Adrenal gland (tissue), 12 donors: ENCODE measurements around the gene ORM2. TPM values are rescaled to one million over a fixed set of nuclear protein-coding genes. Genes with fewer than 3 reads are reported as not detected.

Experiments
- DNase-seq, 7 donors: peaks; one replicate each; pipeline ENCODE4 v3.0.0-alpha.2; 2019 to 2020
- H3K27ac ChIP-seq, 5 donors: fragments of 200-600 bp; sonication (generic) in 4 of 5; 1 replicate in 3 of 5; 2 replicates in 2 of 5; pipeline versions ENCODE4 v1.5.1 to v1.8.0; 2016 to 2020; ENCODE audit warnings: mild to moderate bottlenecking in 1 of 5
- H3K27me3 ChIP-seq: fragments of 200-600 bp; 2 replicates; pipeline ENCODE4 v1.8.0; 2021
- H3K36me3 ChIP-seq, 2 donors: fragments of 200-600 bp; replicated peaks in 1 of 2; 1 replicate in 1 of 2; 2 replicates in 1 of 2; pipeline versions ENCODE4 v1.5.1 to v1.8.0; 2018 to 2022
- H3K4me1 ChIP-seq, 2 donors: fragments of 200-600 bp; replicated peaks in 1 of 2; 1 replicate in 1 of 2; 2 replicates in 1 of 2; pipeline versions ENCODE4 v1.5.1 to v1.8.0; 2018 to 2021
- H3K4me3 ChIP-seq, 4 donors: fragments of 200-600 bp; sonication (generic) in 3 of 4; one replicate each; pipeline ENCODE4 v1.5.1; 2016 to 2018
- H3K9me3 ChIP-seq, 3 donors: fragments of 200-600 bp; sonication (generic) in 1 of 3; replicated peaks in 1 of 3; 1 replicate in 2 of 3; 2 replicates in 1 of 3; pipeline versions ENCODE4 v1.5.1 to v1.8.0; 2016 to 2021
- POLR2A ChIP-seq, 2 donors: fragments of 450-650 bp; IDR thresholded peaks; one replicate each; pipeline ENCODE4 v1.6.1; 2017; ENCODE audit warnings: antibody characterized with exemption in 2 of 2, mild to moderate bottlenecking in 2 of 2, moderate library complexity in 1 of 2
- WGBS, 4 donors: extraction: QIAGEN DNeasy Blood & Tissue Kit in 2 of 4; methylation state at CpG; one replicate each; pipeline versions ENCODE4 v1.1.5 to v1.1.7; 2013 to 2017; 5-methylcytosine and 5-hydroxymethylcytosine counted together
- intact Hi-C, 2 donors: fragments of 100-400 bp; cut with DNase I; formaldehyde crosslinking; loops; one replicate each; pipeline versions ENCODE4 v1.14.1 to v1.15.0; 2022 to 2023
- polyA plus RNA-seq, 3 donors: library from polyadenylated mRNA; stranded (reverse); fragments of 200-250 nt in 2 of 3; fragments of 350-450 nt in 1 of 3; fragmentation: Illumina TruSeq in 1 of 3; extraction: RNeasy Lipid Tissue Mini Kit (QIAGEN cat#74804) in 1 of 3; gene quantifications; one replicate each; pipeline ENCODE4 v1.2.3, GENCODE V29; 2013 to 2014
- total RNA-seq, 9 donors: library from RNA; depleted of rRNA in 4 of 9; stranded (reverse); fragments of >200 nt in 4 of 9; fragments of 120-200 nt in 1 of 9; fragmentation: NEBNext Ultra II Directional in 1 of 9; extraction: Animal tissue kit (Norgen Biotek cat#: 25700) in 1 of 9; gene quantifications; one replicate each; pipeline versions ENCODE4 v1.1.0 to v1.2.4, GENCODE V29; 2013 to 2023
- TF ChIP-seq, protein P1 (sequence below), 6 experiments: fragments of 450-650 bp in 4 of 6; fragments of 200-600 bp in 2 of 6; sonication (generic) in 1 of 6; IDR thresholded peaks; 1 replicate in 5 of 6; 2 replicates in 1 of 6; pipeline versions ENCODE4 v1.5.1 to v1.8.0; 2016 to 2021; ENCODE audit warnings: antibody characterized with exemption in 6 of 6, mild to moderate bottlenecking in 2 of 6, moderate library complexity in 1 of 6
- donor health status: healthy with polysubstance abuse.
- donor health status: Bipolar disorder and iron deficiency.
- donor health status: DM: yes; HTN: yes; CAD: no.
- donor health status: DM: no; HTN: no; CAD: no.
- donor health status: DM: no; HTN: no; CAD: no.
- donor health status: DM: yes; HTN: yes; CAD: no.

Gene ORM2
- total and polyA plus RNA-seq, 12 donors = 0.60 to 16.2 (median 1.8) TPM; not detected in 3

GRCh38 chr9:114361542-114361941 lies 31.9 kb downstream of the ORM2 start:
- DNase-seq = no peak
- no peak overlapping the region for H3K4me3 ChIP-seq
- no peaks in the 10 kb centered on the region for H3K27me3 ChIP-seq
- H3K9me3 ChIP-seq = no peaks in the 10 kb centered on the region
- H3K27ac ChIP-seq = no peak overlapping the region
- TF ChIP-seq, protein P1, sequence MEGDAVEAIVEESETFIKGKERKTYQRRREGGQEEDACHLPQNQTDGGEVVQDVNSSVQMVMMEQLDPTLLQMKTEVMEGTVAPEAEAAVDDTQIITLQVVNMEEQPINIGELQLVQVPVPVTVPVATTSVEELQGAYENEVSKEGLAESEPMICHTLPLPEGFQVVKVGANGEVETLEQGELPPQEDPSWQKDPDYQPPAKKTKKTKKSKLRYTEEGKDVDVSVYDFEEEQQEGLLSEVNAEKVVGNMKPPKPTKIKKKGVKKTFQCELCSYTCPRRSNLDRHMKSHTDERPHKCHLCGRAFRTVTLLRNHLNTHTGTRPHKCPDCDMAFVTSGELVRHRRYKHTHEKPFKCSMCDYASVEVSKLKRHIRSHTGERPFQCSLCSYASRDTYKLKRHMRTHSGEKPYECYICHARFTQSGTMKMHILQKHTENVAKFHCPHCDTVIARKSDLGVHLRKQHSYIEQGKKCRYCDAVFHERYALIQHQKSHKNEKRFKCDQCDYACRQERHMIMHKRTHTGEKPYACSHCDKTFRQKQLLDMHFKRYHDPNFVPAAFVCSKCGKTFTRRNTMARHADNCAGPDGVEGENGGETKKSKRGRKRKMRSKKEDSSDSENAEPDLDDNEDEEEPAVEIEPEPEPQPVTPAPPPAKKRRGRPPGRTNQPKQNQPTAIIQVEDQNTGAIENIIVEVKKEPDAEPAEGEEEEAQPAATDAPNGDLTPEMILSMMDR (IDR thresholded peaks at IDR 0.05) = no peak
- no peak for TF ChIP-seq POLR2A (IDR thresholded peaks at IDR 0.05)
- H3K36me3 ChIP-seq = peaks cover 0 to 81% of the 10 kb centered on the region in 2 donors
- H3K4me1 ChIP-seq = peaks cover 0 to 14% of the 10 kb centered on the region in 2 donors
- 86 to 98% (median 94%) methylated on average over 4 to 7 of the region's 7 CpGs for WGBS, 4 donors
- intact Hi-C loops = no loop called here

GRCh38 chr9:114362394-114362793 lies 32.7 kb downstream of the ORM2 start:
- WGBS, 4 donors = 80 to 89% (median 87%) methylated on average over 1 to 12 of the region's 12 CpGs

DNA sequence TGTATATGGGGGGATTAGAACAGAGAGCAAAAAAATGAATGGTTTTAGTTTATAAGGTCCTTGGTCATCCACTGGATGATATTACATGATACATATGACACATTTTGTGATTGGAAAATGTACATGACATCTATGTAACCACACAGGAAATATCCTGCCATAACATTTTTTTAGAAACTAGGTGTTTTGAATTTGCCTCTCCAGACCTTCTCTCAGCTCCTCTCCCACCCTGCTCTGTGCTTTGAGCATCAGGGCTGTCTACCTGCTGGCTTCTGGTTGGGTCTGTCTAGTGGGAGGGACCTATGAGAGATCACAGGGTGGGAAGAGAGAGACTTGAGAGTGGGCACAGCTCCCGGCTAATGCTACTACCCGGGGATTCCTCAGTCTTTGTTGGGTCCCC lies 33.8 kb downstream of the ORM2 start:
- Histone ChIP-seq H3K27ac (peak overlapping the region in 1 of 5 donors; percentile 29), H3K9me3 (no peaks in the 10 kb centered on the region), H3K4me3 (no peak overlapping the region), H3K36me3 (peaks cover 0 to 80% of the 10 kb centered on the region in 2 donors), H3K4me1 (peaks cover 0 to 14% of the 10 kb centered on the region in 2 donors), H3K27me3 (no peaks in the 10 kb centered on the region)
- 39 to 100% (median 58%) methylated on average over 1 to 2 of the region's 2 CpGs for WGBS, 4 donors
- TF ChIP-seq, protein P1 (IDR thresholded peaks at IDR 0.05) = no peak
- no peak for TF ChIP-seq POLR2A (IDR thresholded peaks at IDR 0.05)
- DNase-seq = peak in 1 of 7 donors; percentile 1
- intact Hi-C loops = no loop called here

More at GRCh38 chr9:114362394-114362793, 32.7 kb downstream of the ORM2 start:
- Histone ChIP-seq H3K9me3 (no peaks in the 10 kb centered on the region), H3K4me3 (no peak overlapping the region), H3K36me3 (peaks cover 0 to 80% of the 10 kb centered on the region in 2 donors), H3K4me1 (peaks cover 0 to 14% of the 10 kb centered on the region in 2 donors), H3K27ac (no peak overlapping the region), H3K27me3 (no peaks in the 10 kb centered on the region)
- DNase-seq = peak in 1 of 7 donors; percentile 2
- no peak for TF ChIP-seq POLR2A (IDR thresholded peaks at IDR 0.05)
- TF ChIP-seq, protein P1 (IDR thresholded peaks at IDR 0.05) = no peak
- intact Hi-C loops = no loop called here

DNA sequence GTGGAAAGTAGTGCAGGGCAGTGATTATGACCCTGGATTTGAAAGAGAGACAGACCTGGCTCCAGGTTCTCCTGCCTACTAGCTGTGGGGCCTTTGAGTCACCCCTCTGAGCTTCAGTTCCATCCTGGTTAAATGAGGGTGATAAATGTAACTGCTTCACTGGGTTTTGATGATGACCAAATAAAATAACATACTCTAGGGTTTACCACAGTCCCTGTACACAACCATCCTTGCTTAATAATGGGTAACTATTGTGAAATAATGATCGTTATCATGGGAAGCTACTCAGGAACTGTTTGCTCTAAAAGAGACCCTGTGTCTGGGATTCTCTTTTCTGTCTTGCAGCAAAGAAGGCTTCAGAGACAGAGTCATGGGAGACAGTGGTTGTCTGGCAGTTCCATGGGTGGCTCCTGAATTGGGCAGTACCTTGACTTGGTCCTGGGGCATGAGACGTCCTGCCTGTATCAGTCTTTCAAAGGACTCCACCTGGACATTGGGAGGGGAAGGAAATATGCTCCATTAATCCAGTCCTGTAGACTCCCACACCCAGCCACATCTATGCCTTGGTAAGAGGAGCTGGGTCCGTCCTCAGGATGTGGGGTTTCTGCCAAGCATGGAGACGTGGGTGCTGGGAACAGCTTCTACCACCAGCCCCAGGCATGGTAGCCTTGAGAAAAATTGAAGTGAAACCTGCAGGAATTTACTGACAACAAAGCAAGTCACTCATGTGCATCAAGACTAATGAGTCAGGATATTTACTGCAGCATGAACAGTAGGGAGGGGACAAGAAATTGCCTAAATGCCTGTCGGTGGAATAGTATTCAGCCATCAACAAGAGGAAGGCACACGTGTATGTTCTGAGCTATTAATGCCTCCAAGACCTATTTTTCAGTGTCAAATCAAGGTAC lies 34.7 kb downstream of the ORM2 start:
- intact Hi-C loops = no loop called here
- TF ChIP-seq POLR2A (IDR thresholded peaks at IDR 0.05) = no peak
- TF ChIP-seq, protein P1 (IDR thresholded peaks at IDR 0.05) = no peak
- Histone ChIP-seq H3K36me3 (peaks cover 0 to 74% of the 10 kb centered on the region in 2 donors), H3K4me1 (peaks cover 0 to 14% of the 10 kb centered on the region in 2 donors), H3K9me3 (no peaks in the 10 kb centered on the region), H3K27me3 (no peaks in the 10 kb centered on the region), H3K4me3 (no peak overlapping the region), H3K27ac (peak overlapping the region in 3 of 5 donors; percentile 8 to 53 (median 34))
- 52 to 71% (median 59%) methylated on average over 5 to 6 of the region's 6 CpGs for WGBS, 4 donors
- peak in 1 of 7 donors; percentile 4 for DNase-seq
